HepG2 (cell line): ENCODE results near the gene CNNM2. TPM values are rescaled to one million over a fixed set of nuclear protein-coding genes. Genes with fewer than 3 reads are reported as not detected.

Source experiments
- ARID5B ChIP-seq: IDR thresholded peaks from 2 replicates; pipeline ENCODE4 v1.4.0; 2020; ENCODE audit warnings: mild to moderate bottlenecking, missing genetic modification reagents
- ATF5 ChIP-seq: sonication (generic); formaldehyde crosslinking; IDR thresholded peaks from 2 replicates; pipeline ENCODE4 v1.4.0; 2020; ENCODE audit warnings: mild to moderate bottlenecking, low read depth, missing genetic modification reagents
- ATF7 ChIP-seq, 2 experiments: fragments of 450-650 bp in 1 of 2; sonication (generic) in 1 of 2; formaldehyde crosslinking in 1 of 2; IDR thresholded peaks; 2 replicates each; pipeline versions ENCODE4 v1.4.0 to v1.6.1; 2016 to 2020; ENCODE audit warnings: antibody characterized with exemption in 1 of 2, mild to moderate bottlenecking in 1 of 2, missing genetic modification reagents in 1 of 2
- ELF3 ChIP-seq: IDR thresholded peaks from 2 replicates; pipeline ENCODE4 v1.6.1; 2016; ENCODE audit warnings: missing genetic modification reagents, missing compliant biosample characterization
- GABPA ChIP-seq, 2 experiments: IDR thresholded peaks; 2 replicates each; pipeline ENCODE4 v1.6.1; 2011 to 2016; ENCODE audit warnings: low read depth in 2 of 2, low read length in 1 of 2, missing biosample characterization in 1 of 2, missing genetic modification characterization in 1 of 2
- ONECUT2 ChIP-seq: sonication (generic); formaldehyde crosslinking; IDR thresholded peaks from 2 replicates; pipeline ENCODE4 v1.4.0; 2020; ENCODE audit warnings: missing genetic modification reagents
- SCMH1 ChIP-seq: sonication (generic); formaldehyde crosslinking; IDR thresholded peaks from 2 replicates; pipeline ENCODE4 v1.9.0; 2021; ENCODE audit warnings: missing genetic modification reagents, mild to moderate bottlenecking, borderline replicate concordance
- SP2 ChIP-seq: sonication (generic); formaldehyde crosslinking; IDR thresholded peaks from 2 replicates; pipeline ENCODE4 v1.5.1; 2020; ENCODE audit warnings: mild to moderate bottlenecking, missing genetic modification reagents
- SPEN ChIP-seq: sonication (generic); formaldehyde crosslinking; IDR thresholded peaks from 2 replicates; pipeline ENCODE4 v1.5.1; 2020; ENCODE audit warnings: low read depth, mild to moderate bottlenecking, missing genetic modification reagents
- TERF1 ChIP-seq: sonication (generic); formaldehyde crosslinking; IDR thresholded peaks from 2 replicates; pipeline ENCODE4 v1.8.0; 2022; ENCODE audit warnings: mild to moderate bottlenecking, missing genetic modification reagents, moderate library complexity
- THAP9 ChIP-seq: sonication (generic); formaldehyde crosslinking; IDR thresholded peaks from 2 replicates; pipeline ENCODE4; 2020; ENCODE audit warnings: missing genetic modification reagents, mild to moderate bottlenecking, borderline replicate concordance
- ZNF160 ChIP-seq: sonication (generic); formaldehyde crosslinking; IDR thresholded peaks from 2 replicates; pipeline ENCODE4 v1.8.0; 2022; ENCODE audit warnings: mild to moderate bottlenecking, inconsistent platforms, missing genetic modification reagents
- ZNF17 ChIP-seq: sonication (generic); formaldehyde crosslinking; IDR thresholded peaks from 2 replicates; pipeline ENCODE4 v1.5.0; 2020; ENCODE audit warnings: mild to moderate bottlenecking, missing genetic modification reagents
- ZNF30 ChIP-seq: sonication (generic); formaldehyde crosslinking; IDR thresholded peaks from 2 replicates; pipeline ENCODE4 v1.5.0; 2020; ENCODE audit warnings: mild to moderate bottlenecking, missing genetic modification reagents
- ZNF333 ChIP-seq: sonication (generic); formaldehyde crosslinking; IDR thresholded peaks from 2 replicates; pipeline ENCODE4 v1.4.0; 2020; ENCODE audit warnings: mild to moderate bottlenecking, missing genetic modification reagents, borderline replicate concordance
- ZNF549 ChIP-seq: sonication (generic); formaldehyde crosslinking; IDR thresholded peaks from 2 replicates; pipeline ENCODE4 v1.5.0; 2020; ENCODE audit warnings: missing genetic modification reagents
- ZNF563 ChIP-seq: sonication (generic); formaldehyde crosslinking; IDR thresholded peaks from 2 replicates; pipeline ENCODE4 v1.8.0; 2022; ENCODE audit warnings: mild to moderate bottlenecking, moderate library complexity, missing genetic modification reagents
- ZNF709 ChIP-seq: sonication (generic); formaldehyde crosslinking; IDR thresholded peaks from 2 replicates; pipeline ENCODE4 v1.5.0; 2020; ENCODE audit warnings: mild to moderate bottlenecking, missing genetic modification reagents
- ZNF790 ChIP-seq: sonication (generic); formaldehyde crosslinking; IDR thresholded peaks from 2 replicates; pipeline ENCODE4 v1.8.0; 2022; ENCODE audit warnings: missing genetic modification reagents, mild to moderate bottlenecking, borderline replicate concordance
- ZNF883 ChIP-seq: sonication (generic); formaldehyde crosslinking; IDR thresholded peaks from 2 replicates; pipeline ENCODE4 v1.5.1; 2020; ENCODE audit warnings: mild to moderate bottlenecking, missing genetic modification reagents; ENCODE audit errors: not compliant biosample characterization
- polyA plus RNA-seq, 8 experiments: library from polyadenylated mRNA; depleted of rRNA in 3 of 8; stranded (reverse) in 7 of 8; unstranded in 1 of 8; fragments of >200 nt; fragmentation: Illumina TruSeq in 4 of 8; extraction: Trizol in 4 of 8; gene quantifications; 2 replicates each; pipeline versions ENCODE4 v1.2.1 to v1.2.3, GENCODE V29; 2011 to 2016; ENCODE audit warnings: low read depth in 4 of 8, missing spikeins in 1 of 8, mixed read lengths in 1 of 8; ENCODE audit not compliant: insufficient read depth in 1 of 8
- total RNA-seq, 5 experiments: library from RNA; depleted of rRNA; stranded (reverse); fragments of >200 nt; fragmentation: Illumina TruSeq; extraction: Trizol; gene quantifications; 2 replicates each; pipeline ENCODE4 v1.2.3, GENCODE V29; 2016; ENCODE audit warnings: low read depth in 1 of 5

CNNM2 gene
- total and polyA plus RNA-seq, 2 of the 13 experiments (the other 11 are each of a cell fraction or from before 2014, with no cell fraction given): 7.1 to 9.0 TPM

- TF ChIP-seq ZNF333 (CRISPR knock-in tag) (no peak), ATF5 (CRISPR knock-in tag) (no peak), ZNF790 (CRISPR knock-in tag) (peak; percentile 19; the same call in 1 of the 2 replicates), ZNF30 (peak; percentile 63; the same call in 1 of the 2 replicates), ZNF160 (CRISPR knock-in tag) (no peak), SPEN (0 out of 2 replicates have a peak, but pooled peaks have one; percentile 53), SCMH1 (CRISPR knock-in tag) (no peak), ZNF549 (no peak), ELF3 (CRISPR knock-in tag) (no peak; the same call in 1 of the 2 replicates), ZNF563 (CRISPR knock-in tag) (no peak), ARID5B (CRISPR knock-in tag) (no peak), ZNF709 (CRISPR knock-in tag) (no peak; the same call in 1 of the 2 replicates), ONECUT2 (no peak), ATF7 (IDR thresholded peaks at IDR 0.05) (no peak), ATF7 (CRISPR knock-in tag; IDR thresholded peaks at IDR 0.05) (peak; percentile 23; the same call in 1 of the 2 replicates), SP2 (CRISPR knock-in tag) (peak; percentile 44; the same call in 1 of the 2 replicates), TERF1 (no peak), ZNF883 (CRISPR knock-in tag) (peak; percentile 77), ZNF17 (no peak), THAP9 (CRISPR knock-in tag) (peak; percentile 39; the same call in 1 of the 2 replicates), GABPA (IDR thresholded peaks at IDR 0.05; ENCODE audit: low read depth, low read length) (no peak), GABPA (CRISPR knock-in tag; IDR thresholded peaks at IDR 0.05; ENCODE audit: low read depth) (no peak)
These were observed 1.3 kb downstream of the CNNM2 start (continued) for GRCh38 chr10:102919246-102919959.
